GM13976 (cell line): Measurements from ENCODE around the gene ZNF8.

Source experiments
- DNase-seq: peaks from one replicate; pipeline ENCODE4 v3.0.0; 2012; ENCODE audit warnings: low spot score
- in situ Hi-C: fragments of 300-500 bp; cut with MboI; formaldehyde crosslinking; loops from one replicate; pipeline ENCODE4 v1.12.0; 2022; ENCODE audit warnings: low sequenced_read_pairs, mixed read lengths, inconsistent platforms; ENCODE audit not compliant: unreplicated experiment
- TF ChIP-seq, protein P1 (sequence below): IDR thresholded peaks from 2 replicates; pipeline ENCODE4 v1.5.1; 2012; ENCODE audit warnings: borderline replicate concordance, mild to moderate bottlenecking; ENCODE audit not compliant: insufficient read depth; ENCODE audit errors: extremely low read depth, missing control alignments, control extremely low read depth

Gene ZNF8

DNA sequence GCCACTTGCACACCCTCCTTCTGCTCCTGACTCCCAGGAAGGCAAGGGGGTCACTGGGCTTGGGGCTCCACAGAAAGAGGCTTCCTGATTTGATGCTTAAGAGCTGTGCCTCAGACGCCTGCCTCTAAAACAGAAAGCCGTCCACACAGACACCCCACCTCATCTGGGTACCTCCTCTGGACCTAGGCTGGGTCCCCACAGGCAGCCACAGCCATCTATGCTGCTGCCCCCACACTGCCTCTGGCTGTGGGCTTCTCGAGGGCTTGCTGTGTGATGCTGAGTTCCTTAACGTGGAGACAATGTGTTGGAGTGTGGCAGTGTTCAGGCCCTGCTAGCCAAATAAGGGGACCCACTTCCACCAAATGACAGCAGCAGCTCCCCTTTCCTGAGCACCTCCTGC, 39.5 kb downstream of the ZNF8 start:
- no peak for DNase-seq
- TF ChIP-seq, protein P1, sequence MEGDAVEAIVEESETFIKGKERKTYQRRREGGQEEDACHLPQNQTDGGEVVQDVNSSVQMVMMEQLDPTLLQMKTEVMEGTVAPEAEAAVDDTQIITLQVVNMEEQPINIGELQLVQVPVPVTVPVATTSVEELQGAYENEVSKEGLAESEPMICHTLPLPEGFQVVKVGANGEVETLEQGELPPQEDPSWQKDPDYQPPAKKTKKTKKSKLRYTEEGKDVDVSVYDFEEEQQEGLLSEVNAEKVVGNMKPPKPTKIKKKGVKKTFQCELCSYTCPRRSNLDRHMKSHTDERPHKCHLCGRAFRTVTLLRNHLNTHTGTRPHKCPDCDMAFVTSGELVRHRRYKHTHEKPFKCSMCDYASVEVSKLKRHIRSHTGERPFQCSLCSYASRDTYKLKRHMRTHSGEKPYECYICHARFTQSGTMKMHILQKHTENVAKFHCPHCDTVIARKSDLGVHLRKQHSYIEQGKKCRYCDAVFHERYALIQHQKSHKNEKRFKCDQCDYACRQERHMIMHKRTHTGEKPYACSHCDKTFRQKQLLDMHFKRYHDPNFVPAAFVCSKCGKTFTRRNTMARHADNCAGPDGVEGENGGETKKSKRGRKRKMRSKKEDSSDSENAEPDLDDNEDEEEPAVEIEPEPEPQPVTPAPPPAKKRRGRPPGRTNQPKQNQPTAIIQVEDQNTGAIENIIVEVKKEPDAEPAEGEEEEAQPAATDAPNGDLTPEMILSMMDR, result no peak
- in situ Hi-C loops, result no loop called here

DNA sequence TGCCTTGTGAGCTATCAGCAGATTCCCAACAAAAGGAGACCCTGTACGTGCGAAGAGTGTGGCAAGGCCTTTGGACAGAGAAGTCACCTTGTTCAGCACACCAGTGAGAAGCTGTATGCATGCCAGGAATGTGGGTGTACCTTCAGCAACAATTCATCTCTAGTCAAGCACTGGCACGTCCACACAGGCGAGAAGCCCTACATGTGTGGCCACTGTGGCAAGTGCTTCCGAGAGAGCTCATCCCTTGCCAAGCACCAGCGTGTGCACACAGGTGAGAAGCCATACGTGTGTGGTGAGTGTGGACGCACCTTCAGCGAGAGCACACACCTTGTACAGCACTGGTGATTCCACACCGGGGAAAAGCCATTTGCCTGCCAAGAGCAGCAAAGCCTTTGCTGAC, 40.5 kb downstream of the ZNF8 start:
- TF ChIP-seq, protein P1, result no peak
- DNase-seq, result no peak
- in situ Hi-C loops, result no loop called here

DNA sequence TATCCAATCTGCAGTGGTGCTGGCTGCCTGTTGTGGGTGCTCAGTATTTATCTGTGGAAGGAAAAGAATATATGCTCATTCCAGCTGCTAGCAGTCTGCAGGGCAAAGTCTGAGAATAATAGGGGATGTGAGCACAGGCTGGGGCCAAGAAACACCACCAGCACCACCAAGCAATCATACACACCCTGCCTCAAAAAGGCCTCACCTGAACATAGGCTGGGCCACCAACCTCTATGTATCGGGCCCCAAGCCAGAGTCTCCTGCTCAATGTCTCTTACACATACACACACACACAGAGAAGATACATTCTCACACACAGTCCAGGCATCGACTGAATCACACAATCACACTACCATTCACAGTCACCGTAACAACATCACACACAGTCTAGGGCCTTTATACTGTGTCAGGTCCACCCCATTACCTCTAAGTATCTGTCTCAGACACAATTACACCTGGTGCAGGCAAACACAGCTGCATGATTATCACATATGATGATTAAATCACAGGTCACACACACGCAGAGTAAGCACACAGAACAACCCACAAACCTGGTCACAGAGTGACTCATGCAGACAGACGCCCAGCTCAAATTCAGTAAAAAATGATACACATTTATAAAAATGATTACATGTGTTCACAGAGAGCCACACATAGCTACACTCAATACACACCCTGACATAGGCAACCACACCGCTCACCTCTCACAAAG, 46.7 kb downstream of the ZNF8 start:
- DNase-seq, result no peak
- in situ Hi-C loops, result no loop called here
- TF ChIP-seq, protein P1, result no peak

DNA sequence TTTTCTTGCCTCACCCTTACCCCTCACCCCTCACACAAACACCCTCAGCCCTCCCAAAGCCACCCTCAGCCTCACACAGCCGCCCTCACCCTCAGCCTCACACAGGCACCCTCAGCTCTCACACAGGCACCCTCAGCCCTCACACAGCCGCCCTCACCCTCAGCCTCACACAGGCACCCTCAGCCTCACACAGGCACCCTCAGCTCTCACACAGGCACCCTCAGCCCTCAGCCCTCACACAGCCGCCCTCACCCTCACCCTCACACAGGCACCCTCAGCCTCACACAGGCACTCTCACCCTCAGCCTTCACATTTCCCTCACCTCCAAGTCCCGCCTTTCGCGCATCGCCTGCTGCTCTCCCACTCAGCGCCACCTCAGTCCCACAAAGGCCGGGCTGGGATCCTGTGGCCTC, 47.8 kb downstream of the ZNF8 start:
- DNase-seq, result no peak
- TF ChIP-seq, protein P1, result no peak
- in situ Hi-C loops, result no loop called here

DNA sequence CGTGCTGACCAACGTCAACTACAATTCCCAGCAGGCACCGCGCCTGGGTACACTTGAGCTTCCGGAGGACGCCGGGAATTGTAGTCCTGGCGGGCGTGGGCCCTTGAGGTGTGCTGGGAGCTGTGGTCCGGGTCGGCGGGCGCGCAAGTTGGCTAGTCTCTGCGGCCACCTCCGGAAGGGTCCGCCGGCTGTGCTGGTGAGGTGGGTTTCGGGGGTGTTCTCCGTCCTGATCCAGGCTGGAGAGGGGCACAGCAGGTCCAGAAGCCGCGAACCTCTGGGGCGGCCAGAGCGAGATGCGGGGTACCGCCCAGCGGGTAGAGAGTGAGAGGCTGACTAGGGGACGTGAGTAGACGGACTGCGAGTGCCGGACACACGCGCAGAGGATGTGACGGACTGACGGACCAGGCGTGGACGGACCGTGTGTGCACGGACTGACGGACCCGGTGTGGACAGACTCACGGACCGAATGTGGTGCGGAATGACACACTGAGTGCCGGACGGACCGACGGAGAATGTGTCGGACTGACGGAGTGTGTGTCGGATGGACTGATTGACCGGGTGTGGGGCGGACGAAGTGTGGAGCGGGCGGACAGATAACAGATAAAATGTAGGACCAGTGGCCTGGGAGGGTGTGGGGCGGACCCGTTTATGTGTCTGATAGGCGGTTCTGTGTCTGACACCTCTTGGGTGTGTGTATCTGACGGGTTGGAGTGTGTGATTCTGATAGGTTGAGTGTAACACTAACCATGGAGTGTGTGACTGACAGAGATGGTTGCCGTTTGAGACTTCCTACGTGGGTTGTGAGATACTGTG, 48.4 kb downstream of the ZNF8 start, which contains the start of gene ZSCAN22:
Gene ZSCAN22 (plus strand): TSS at position 81 of the 813 bp plus-strand sequence. CDS start 7,809 bp downstream, outside the sequence.
- TF ChIP-seq, protein P1, result no peak
- in situ Hi-C loops, result no loop called here
- peak; percentile 97 for DNase-seq

DNA sequence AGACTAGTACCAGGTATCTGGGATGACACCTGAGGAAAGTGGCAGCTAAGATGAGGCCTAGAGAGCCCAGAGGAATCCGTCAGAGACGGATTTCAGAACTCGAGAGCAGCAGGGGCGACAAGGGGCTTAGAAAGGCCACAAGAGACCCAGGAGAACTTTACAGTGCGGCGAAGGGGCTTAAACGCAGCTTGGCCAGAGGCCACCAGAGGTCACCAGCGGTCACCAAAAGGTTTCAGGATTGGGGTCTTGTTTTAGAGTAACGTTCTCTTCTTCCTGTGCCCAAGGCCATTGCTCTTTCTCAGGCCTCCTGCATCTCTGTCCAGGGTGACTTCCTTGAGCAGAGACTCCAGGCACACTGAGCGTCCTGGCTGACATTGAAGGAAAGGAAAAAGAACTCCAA, 50.2 kb downstream of the ZNF8 start:
- TF ChIP-seq, protein P1, result peak; percentile 13
- in situ Hi-C loops, result no loop called here
- no peak for DNase-seq
